Ascending aorta (tissue), 2 donors: ENCODE results near the gene CCDC136. TPM values are rescaled to one million over a fixed set of nuclear protein-coding genes. Genes with fewer than 3 reads are reported as not detected.
A peak's percentile ranks its signal among the peaks of the same experiment; 100 is the strongest.

Experiments used
- DNase-seq, 2 donors: peaks; one replicate each; pipeline ENCODE4 v3.0.0-alpha.2; 2019; ENCODE audit warnings: low spot score in 2 of 2
- H3K27ac ChIP-seq, 2 donors: fragments of 200-600 bp; sonication (generic); one replicate each; pipeline ENCODE4 v1.5.1; 2016 to 2017; ENCODE audit warnings: mild to moderate bottlenecking in 1 of 2
- H3K27me3 ChIP-seq: fragments of 200-600 bp; sonication (generic); one replicate; pipeline ENCODE4 v1.5.1; 2017
- H3K36me3 ChIP-seq, 2 donors: fragments of 200-600 bp; sonication (generic); one replicate each; pipeline ENCODE4 v1.5.1; 2016
- H3K4me1 ChIP-seq, 2 donors: fragments of 200-600 bp; sonication (generic); one replicate each; pipeline ENCODE4 v1.5.1; 2016 to 2017; ENCODE audit warnings: mild to moderate bottlenecking in 1 of 2
- H3K4me3 ChIP-seq, 2 donors: fragments of 200-600 bp; sonication (generic); one replicate each; pipeline ENCODE4 v1.5.1; 2016 to 2017; ENCODE audit warnings: mild to moderate bottlenecking in 1 of 2
- H3K9me3 ChIP-seq, 2 donors: fragments of 200-600 bp; sonication (generic); one replicate each; pipeline ENCODE4 v1.5.1; 2016
- CTCF ChIP-seq, 3 experiments: fragments of 200-600 bp in 2 of 3; fragments of 450-650 bp in 1 of 3; sonication (generic) in 2 of 3; IDR thresholded peaks; one replicate each; pipeline ENCODE4 v1.5.1; 2016 to 2019; ENCODE audit warnings: antibody characterized with exemption in 3 of 3, mild to moderate bottlenecking in 1 of 3, moderate library complexity in 1 of 3
- intact Hi-C: fragments of 100-400 bp; cut with DNase I; formaldehyde crosslinking; loops from one replicate; pipeline ENCODE4 v1.15.1; 2023
- total RNA-seq: library from RNA; depleted of rRNA; stranded (reverse); fragments of >200 nt; gene quantifications from one replicate; pipeline ENCODE4 v1.1.0, GENCODE V29; 2016

The CCDC136 gene
- total RNA-seq, 1 donor from 2014 or later, result 0.64 TPM

DNA sequence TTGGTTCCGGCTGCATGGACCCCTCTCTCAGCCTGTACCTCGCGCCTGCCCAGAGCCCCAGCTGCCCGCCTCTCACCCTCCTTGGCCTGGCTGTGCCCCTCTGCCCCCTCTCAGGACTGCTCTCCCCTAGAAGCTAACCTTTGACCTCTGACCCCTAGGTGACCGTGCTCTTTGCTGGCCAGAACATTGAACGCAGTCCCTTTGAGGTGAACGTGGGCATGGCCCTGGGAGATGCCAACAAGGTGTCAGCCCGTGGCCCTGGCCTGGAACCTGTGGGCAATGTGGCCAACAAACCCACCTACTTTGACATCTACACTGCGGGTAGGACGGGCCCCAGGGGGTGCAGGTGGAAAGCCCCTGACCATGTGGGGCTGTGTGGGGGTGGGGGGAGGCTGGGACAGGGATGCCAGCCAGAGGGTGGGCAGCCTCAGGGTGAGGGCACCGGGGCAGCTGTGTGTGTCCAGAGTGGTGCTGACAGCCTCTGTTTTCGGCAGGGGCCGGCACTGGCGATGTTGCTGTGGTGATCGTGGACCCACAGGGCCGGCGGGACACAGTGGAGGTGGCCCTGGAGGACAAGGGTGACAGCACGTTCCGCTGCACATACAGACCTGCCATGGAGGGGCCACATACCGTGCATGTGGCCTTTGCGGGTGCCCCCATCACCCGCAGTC lies 46.5 kb downstream of the CCDC136 start:
- Histone ChIP-seq H3K9me3 (no peaks in the 10 kb centered on the region), H3K4me1 (peaks cover 2 to 16% of the 10 kb centered on the region in 2 donors), H3K4me3 (no peak overlapping the region), H3K36me3 (peaks cover 59 to 68% of the 10 kb centered on the region in 2 donors), H3K27me3 (no peaks in the 10 kb centered on the region), H3K27ac (peak overlapping the region in 1 of 2 donors; percentile 25)
- DNase-seq, result peak in 1 of 2 donors; percentile 62
- intact Hi-C loops, result no loop called here
- no peak for TF ChIP-seq CTCF (IDR thresholded peaks at IDR 0.05)

DNA sequence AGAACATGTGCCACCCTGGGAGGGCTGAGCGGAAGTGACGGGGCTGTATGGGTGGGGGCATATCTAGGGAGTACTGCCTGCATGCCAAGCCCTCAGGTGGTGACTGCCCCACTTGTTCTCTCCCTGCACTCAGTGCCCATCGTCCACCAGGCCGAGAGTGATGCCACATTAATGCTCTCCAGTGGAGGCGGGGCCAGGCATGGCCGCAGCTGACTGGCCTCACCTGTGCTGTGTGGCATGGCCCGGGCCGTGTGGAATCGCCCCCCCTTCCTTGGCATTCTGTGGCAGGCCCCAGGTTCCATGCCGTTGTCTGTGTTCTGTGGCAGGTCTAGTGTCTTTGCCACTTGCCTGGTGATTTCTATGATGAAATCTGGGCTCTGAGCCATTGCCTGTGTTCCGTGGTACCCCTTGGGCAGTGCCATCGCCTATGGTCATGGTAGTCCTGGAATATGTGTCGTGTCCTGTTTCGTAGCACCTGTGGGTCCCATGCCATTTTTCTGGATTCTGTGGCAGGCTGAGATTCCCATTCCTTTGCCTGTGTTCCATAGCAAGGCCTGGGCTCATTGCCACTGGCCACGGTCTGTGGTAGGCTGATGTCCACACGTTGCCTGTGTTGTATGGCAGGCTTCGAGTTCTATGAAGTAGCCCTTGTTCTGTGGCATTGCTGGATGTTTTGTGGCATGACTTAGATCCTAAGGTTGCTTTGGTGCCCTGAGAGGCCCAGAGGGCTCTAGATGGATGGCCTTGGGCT lies 47.4 kb downstream of the CCDC136 start:
- Histone ChIP-seq H3K4me1 (peaks cover 0 to 13% of the 10 kb centered on the region in 2 donors), H3K9me3 (no peaks in the 10 kb centered on the region), H3K36me3 (peaks cover 68 to 77% of the 10 kb centered on the region in 2 donors), H3K4me3 (no peak overlapping the region), H3K27ac (no peak overlapping the region), H3K27me3 (no peaks in the 10 kb centered on the region)
- no peak for DNase-seq
- no peak for TF ChIP-seq CTCF (IDR thresholded peaks at IDR 0.05)
- intact Hi-C loops, result no loop called here

DNA sequence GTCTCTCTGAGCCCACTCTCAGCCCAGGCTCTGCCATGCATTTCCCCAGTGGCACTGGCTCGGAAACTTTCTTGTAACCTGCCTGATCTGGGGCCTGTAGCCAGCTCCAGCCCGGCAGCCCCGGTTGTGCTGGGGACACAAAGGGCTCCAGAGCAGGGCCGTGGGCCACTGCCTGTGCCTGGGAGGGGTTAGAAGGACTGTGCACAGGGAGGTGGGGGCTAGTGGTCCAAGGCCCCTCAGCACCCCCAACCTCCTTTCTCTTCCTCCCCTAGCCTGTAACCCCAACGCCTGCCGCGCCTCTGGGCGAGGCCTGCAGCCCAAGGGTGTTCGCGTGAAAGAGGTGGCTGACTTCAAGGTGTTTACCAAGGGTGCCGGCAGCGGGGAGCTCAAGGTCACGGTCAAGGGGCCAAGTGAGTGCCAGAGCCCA lies 48.0 kb downstream of the CCDC136 start:
- H3K27ac ChIP-seq, result no peak overlapping the region
- TF ChIP-seq CTCF (IDR thresholded peaks at IDR 0.05), result no peak
- H3K27me3 ChIP-seq, result no peaks in the 10 kb centered on the region
- no peak overlapping the region for H3K4me3 ChIP-seq
- intact Hi-C loops, result no loop called here
- peaks cover 74 to 83% of the 10 kb centered on the region in 2 donors for H3K36me3 ChIP-seq
- H3K9me3 ChIP-seq, result no peaks in the 10 kb centered on the region
- H3K4me1 ChIP-seq, result peaks cover 0 to 13% of the 10 kb centered on the region in 2 donors
- DNase-seq, result no peak

- Histone ChIP-seq H3K4me1 (peaks cover 0 to 12% of the 10 kb centered on the region in 2 donors), H3K9me3 (no peaks in the 10 kb centered on the region), H3K36me3 (peaks cover 81 to 91% of the 10 kb centered on the region in 2 donors), H3K27me3 (no peaks in the 10 kb centered on the region), H3K4me3 (no peak overlapping the region), H3K27ac (no peak overlapping the region)
- intact Hi-C loops, result no loop called here
- no peak for TF ChIP-seq CTCF (IDR thresholded peaks at IDR 0.05)
- peak in 1 of 2 donors; percentile 62 for DNase-seq
Measured at GRCh38 chr7:128840326-128841170, 48.8 kb downstream of the CCDC136 start.

DNA sequence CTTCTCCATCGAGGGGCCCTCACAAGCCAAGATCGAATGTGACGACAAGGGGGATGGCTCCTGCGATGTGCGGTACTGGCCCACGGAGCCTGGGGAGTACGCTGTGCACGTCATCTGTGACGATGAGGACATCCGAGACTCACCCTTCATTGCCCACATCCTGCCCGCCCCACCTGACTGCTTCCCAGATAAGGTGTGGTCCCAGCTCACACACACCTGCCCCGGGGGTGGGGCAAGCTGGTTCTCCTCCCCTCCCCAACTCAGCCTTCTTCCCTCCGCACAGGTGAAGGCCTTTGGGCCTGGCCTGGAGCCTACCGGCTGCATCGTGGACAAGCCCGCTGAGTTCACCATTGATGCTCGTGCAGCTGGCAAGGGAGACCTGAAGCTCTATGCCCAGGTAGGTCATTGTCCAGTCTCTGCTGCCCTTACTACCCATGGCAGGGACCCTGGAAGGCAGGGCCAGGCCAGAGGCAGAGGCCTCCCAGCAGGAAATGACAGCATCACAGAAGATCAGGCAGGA lies 49.5 kb downstream of the CCDC136 start:
- Histone ChIP-seq H3K4me1 (peaks cover 0 to 6% of the 10 kb centered on the region in 2 donors), H3K4me3 (no peak overlapping the region), H3K27ac (peak overlapping the region in 1 of 2 donors; percentile 28), H3K27me3 (no peaks in the 10 kb centered on the region), H3K36me3 (peaks cover 87 to 98% of the 10 kb centered on the region in 2 donors), H3K9me3 (no peaks in the 10 kb centered on the region)
- no peak for DNase-seq
- intact Hi-C loops, result no loop called here
- no peak for TF ChIP-seq CTCF (IDR thresholded peaks at IDR 0.05)
